Brain microvascular endothelial cell (primary cell): ENCODE data around the gene SFMBT2.

Experiments used
- DNase-seq: peaks from one replicate; pipeline ENCODE4 v3.0.0-alpha.2; 2020
- H3K27ac ChIP-seq: fragments of 250-450 bp; sonication (Bioruptor Pico); 2 replicates; pipeline ENCODE4 v1.5.1; 2020; ENCODE audit warnings: mild to moderate bottlenecking, moderate library complexity
- H3K27me3 ChIP-seq: fragments of 250-450 bp; sonication (Bioruptor Pico); replicated peaks from 2 replicates; pipeline ENCODE4 v1.5.1; 2020; ENCODE audit warnings: mild to moderate bottlenecking
- H3K36me3 ChIP-seq: fragments of 250-450 bp; sonication (Bioruptor Pico); replicated peaks from 2 replicates; pipeline ENCODE4 v1.5.1; 2020; ENCODE audit warnings: mild to moderate bottlenecking
- H3K4me3 ChIP-seq: 2 replicates; pipeline ENCODE4 v1.5.1; 2011; ENCODE audit warnings: low read depth, mild to moderate bottlenecking, control low read depth, low read length, moderate library complexity
- in situ Hi-C: cut with HindIII; loops from 2 replicates; pipeline ENCODE4 v1.10.0; 2017; ENCODE audit warnings: low sequenced_read_pairs, low pct_ligation_motif_present
- TF ChIP-seq, protein P1 (sequence below): IDR thresholded peaks from 2 replicates; pipeline ENCODE4 v1.5.1; 2011; ENCODE audit warnings: low read depth, mild to moderate bottlenecking, moderate library complexity, low read length, control low read depth, inconsistent platforms; ENCODE audit errors: missing control alignments

The SFMBT2 gene

GRCh38 chr10:7245505-7245904 lies 165.3 kb downstream of the SFMBT2 start:
- Histone ChIP-seq H3K36me3 (no peaks in the 10 kb centered on the region), H3K27me3 (no peaks in the 10 kb centered on the region), H3K27ac (no peak overlapping the region), H3K4me3 (no peak overlapping the region)
- TF ChIP-seq, protein P1, sequence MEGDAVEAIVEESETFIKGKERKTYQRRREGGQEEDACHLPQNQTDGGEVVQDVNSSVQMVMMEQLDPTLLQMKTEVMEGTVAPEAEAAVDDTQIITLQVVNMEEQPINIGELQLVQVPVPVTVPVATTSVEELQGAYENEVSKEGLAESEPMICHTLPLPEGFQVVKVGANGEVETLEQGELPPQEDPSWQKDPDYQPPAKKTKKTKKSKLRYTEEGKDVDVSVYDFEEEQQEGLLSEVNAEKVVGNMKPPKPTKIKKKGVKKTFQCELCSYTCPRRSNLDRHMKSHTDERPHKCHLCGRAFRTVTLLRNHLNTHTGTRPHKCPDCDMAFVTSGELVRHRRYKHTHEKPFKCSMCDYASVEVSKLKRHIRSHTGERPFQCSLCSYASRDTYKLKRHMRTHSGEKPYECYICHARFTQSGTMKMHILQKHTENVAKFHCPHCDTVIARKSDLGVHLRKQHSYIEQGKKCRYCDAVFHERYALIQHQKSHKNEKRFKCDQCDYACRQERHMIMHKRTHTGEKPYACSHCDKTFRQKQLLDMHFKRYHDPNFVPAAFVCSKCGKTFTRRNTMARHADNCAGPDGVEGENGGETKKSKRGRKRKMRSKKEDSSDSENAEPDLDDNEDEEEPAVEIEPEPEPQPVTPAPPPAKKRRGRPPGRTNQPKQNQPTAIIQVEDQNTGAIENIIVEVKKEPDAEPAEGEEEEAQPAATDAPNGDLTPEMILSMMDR: no peak
- in situ Hi-C loops: no loop called here
- no peak for DNase-seq

- no peaks in the 10 kb centered on the region for H3K27me3 ChIP-seq
- no peaks in the 10 kb centered on the region for H3K36me3 ChIP-seq
- H3K27ac ChIP-seq: no peak overlapping the region
- in situ Hi-C loops: no loop called here
- DNase-seq: no peak
- TF ChIP-seq, protein P1: no peak
- H3K4me3 ChIP-seq: no peak overlapping the region
These were observed 167.0 kb downstream of the SFMBT2 start for GRCh38 chr10:7243873-7244272.

- TF ChIP-seq, protein P1: no peak
- Histone ChIP-seq H3K27ac (no peak overlapping the region), H3K36me3 (no peaks in the 10 kb centered on the region), H3K4me3 (no peak overlapping the region), H3K27me3 (no peaks in the 10 kb centered on the region)
- in situ Hi-C loops: no loop called here
- no peak for DNase-seq
These were observed 167.7 kb downstream of the SFMBT2 start for GRCh38 chr10:7243139-7243538.

GRCh38 chr10:7239312-7239985 lies 171.4 kb downstream of the SFMBT2 start:
- H3K27me3 ChIP-seq: no peaks in the 10 kb centered on the region
- no peak overlapping the region for H3K27ac ChIP-seq
- H3K4me3 ChIP-seq: no peak overlapping the region
- no peaks in the 10 kb centered on the region for H3K36me3 ChIP-seq
- in situ Hi-C loops: no loop called here
- no peak for DNase-seq
- TF ChIP-seq, protein P1: no peak

DNA sequence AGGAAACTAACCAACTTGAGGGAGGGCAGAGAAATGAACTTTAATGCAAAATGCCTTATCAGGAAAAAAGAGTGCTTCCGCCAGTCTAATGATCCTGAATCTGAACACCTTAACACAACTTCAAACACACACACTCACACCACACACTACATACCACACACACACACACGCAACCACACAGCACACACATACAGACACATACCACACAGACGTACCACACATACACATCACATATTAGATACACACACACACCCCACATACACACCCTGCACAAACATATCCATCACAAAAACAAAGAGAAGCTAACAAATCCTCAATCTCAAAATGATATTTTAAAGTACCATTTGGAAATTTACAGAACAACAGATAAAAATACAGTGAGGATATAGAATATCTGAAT lies 175.5 kb downstream of the SFMBT2 start:
- Histone ChIP-seq H3K27me3 (no peaks in the 10 kb centered on the region), H3K36me3 (no peaks in the 10 kb centered on the region), H3K4me3 (no peak overlapping the region), H3K27ac (no peak overlapping the region)
- DNase-seq: no peak
- TF ChIP-seq, protein P1: no peak
- in situ Hi-C loops: no loop called here

DNA sequence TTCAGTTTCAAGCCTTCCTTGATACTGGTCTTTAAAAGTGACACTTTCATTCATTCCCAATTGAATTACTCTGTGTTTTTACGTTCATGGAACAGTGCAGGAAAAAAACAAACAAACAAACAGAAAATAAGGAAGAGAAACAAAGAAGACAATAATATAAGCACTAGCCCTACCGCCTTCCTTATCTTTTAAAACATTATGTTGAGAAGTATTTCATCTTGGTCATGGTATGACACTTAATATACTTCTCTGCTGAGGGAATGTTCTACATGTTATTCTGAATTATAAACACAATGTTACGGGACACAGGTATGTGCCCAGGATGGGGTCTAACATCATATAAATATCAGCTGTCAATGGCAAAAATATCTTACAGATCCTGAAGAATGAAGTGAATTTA lies 176.7 kb downstream of the SFMBT2 start:
- no peak for DNase-seq
- H3K27me3 ChIP-seq: no peaks in the 10 kb centered on the region
- H3K36me3 ChIP-seq: no peaks in the 10 kb centered on the region
- TF ChIP-seq, protein P1: no peak
- in situ Hi-C loops: no loop called here
- H3K4me3 ChIP-seq: no peak overlapping the region
- no peak overlapping the region for H3K27ac ChIP-seq
